SIG-M5 treated with dmso at 0.1 percent for 504 hours (cell line): ENCODE data around the gene RAPGEF3.

Source experiments
- DNase-seq: peaks from one replicate; lab custom pipeline; 2025; ENCODE audit not compliant: unreplicated experiment; lab: John Stamatoyannopoulos, UW

RAPGEF3 gene

GRCh38 chr12:47758834-47759690, at the start of gene RAPGEF3:
TSS of gene RAPGEF3 (minus strand) at chr12:47758880. CDS start at chr12:47758556, 324 bp downstream.
- DNase-seq: peak; percentile 79

- DNase-seq: no peak
These were observed 49.4 kb upstream of the RAPGEF3 start for GRCh38 chr12:47808050-47808449.

GRCh38 chr12:47807338-47807737, 48.7 kb upstream of the RAPGEF3 start:
- no peak for DNase-seq

GRCh38 chr12:47805417-47805816, 46.7 kb upstream of the RAPGEF3 start:
- DNase-seq: no peak

GRCh38 chr12:47804171-47804570, 45.5 kb upstream of the RAPGEF3 start:
- no peak for DNase-seq

GRCh38 chr12:47803191-47803875, 44.7 kb upstream of the RAPGEF3 start:
- DNase-seq: no peak

- DNase-seq: peak; percentile 25
These were observed 43.6 kb upstream of the RAPGEF3 start for GRCh38 chr12:47802312-47802711.

GRCh38 chr12:47801904-47802246, 43.2 kb upstream of the RAPGEF3 start:
- no peak for DNase-seq

- DNase-seq: no peak
These were observed 42.7 kb upstream of the RAPGEF3 start for GRCh38 chr12:47801170-47801903.

GRCh38 chr12:47800582-47800981, 41.9 kb upstream of the RAPGEF3 start:
- DNase-seq: no peak

- DNase-seq: no peak
These were observed 40.8 kb upstream of the RAPGEF3 start for GRCh38 chr12:47799357-47799955.

- DNase-seq: no peak
These were observed 39.8 kb upstream of the RAPGEF3 start for GRCh38 chr12:47798382-47798948.

- DNase-seq: no peak
These were observed 38.8 kb upstream of the RAPGEF3 start for GRCh38 chr12:47797441-47797840.

GRCh38 chr12:47795814-47796411, 37.2 kb upstream of the RAPGEF3 start:
- DNase-seq: no peak

GRCh38 chr12:47795121-47795813, 36.6 kb upstream of the RAPGEF3 start:
- no peak for DNase-seq

GRCh38 chr12:47794679-47795078, 36.0 kb upstream of the RAPGEF3 start:
- no peak for DNase-seq

GRCh38 chr12:47793015-47793681, 34.5 kb upstream of the RAPGEF3 start:
- DNase-seq: no peak

GRCh38 chr12:47791874-47792273, 33.2 kb upstream of the RAPGEF3 start:
- no peak for DNase-seq

- DNase-seq: no peak
These were observed 32.7 kb upstream of the RAPGEF3 start for GRCh38 chr12:47791351-47791746.
